Measurements from ENCODE around the gene MCM9. TPM values are rescaled to one million over a fixed set of nuclear protein-coding genes. Genes with fewer than 3 reads are reported as not detected.
"Not testable (repeated sequence)": the region's sequence is repeated elsewhere in the genome, so short reads cannot be mapped to it uniquely, and the experiment has no call there.

Gene MCM9
- total and polyA plus RNA-seq, 12 donors: 1.5 to 7.8 (median 5.2) TPM

DNA sequence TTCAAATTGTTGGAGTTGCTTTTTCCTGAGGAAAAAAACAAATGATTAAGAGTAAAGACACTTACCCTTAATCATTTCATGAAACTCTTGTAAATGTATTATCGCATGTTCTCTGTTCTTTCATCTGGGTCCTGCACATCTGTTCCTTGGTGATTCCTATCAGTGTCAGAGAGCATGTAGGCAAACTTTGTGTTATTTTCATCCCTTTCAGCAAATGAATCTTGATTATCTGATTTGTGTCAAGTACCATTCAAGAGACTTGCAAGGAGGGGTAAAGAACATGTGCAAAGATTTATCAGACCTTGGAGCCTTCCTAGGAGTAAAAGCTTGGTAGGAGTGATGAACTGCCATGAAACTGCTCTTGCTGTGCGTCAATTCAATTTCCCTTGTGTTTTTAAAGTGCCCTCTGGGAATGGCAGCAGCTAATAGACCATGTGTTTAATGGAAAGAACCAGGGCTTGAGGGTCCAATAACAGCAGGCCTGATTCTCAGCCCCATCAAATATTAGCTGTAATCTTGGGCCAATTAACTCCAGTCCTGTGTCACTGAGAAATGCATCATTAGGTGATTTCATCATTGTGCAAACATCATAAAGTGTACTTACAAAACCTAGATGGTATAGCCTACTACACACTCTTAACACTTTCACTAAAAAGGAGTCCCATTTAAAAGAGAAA lies 164.7 kb downstream of the MCM9 start:
- H3K27me3 ChIP-seq: no peaks in the 10 kb centered on the region
- peaks cover 0 to 32% (median 0%) of the 10 kb centered on the region in 9 donors for H3K4me1 ChIP-seq
- H3K9me3 ChIP-seq: no peaks in the 10 kb centered on the region
- intact Hi-C loops (cut with DNase I): loop anchor here in 7 of 10 donors (5.0 to 10.0 kb wide), 6 partner anchors 115 to 488 kb away; partner anchors contain the start of gene CEP85L (in 4 of the 7)
- ATAC-seq: no peak
- DNase-seq: no peak
- no peaks in the 10 kb centered on the region for H3K36me3 ChIP-seq
- H3K4me3 ChIP-seq: no peak overlapping the region
- peak overlapping the region in 1 of 10 donors; percentile 89 for H3K27ac ChIP-seq
- 92 to 96% methylated on average over 2 of the region's 2 CpGs for WGBS, 2 donors
- TF ChIP-seq, protein P1, sequence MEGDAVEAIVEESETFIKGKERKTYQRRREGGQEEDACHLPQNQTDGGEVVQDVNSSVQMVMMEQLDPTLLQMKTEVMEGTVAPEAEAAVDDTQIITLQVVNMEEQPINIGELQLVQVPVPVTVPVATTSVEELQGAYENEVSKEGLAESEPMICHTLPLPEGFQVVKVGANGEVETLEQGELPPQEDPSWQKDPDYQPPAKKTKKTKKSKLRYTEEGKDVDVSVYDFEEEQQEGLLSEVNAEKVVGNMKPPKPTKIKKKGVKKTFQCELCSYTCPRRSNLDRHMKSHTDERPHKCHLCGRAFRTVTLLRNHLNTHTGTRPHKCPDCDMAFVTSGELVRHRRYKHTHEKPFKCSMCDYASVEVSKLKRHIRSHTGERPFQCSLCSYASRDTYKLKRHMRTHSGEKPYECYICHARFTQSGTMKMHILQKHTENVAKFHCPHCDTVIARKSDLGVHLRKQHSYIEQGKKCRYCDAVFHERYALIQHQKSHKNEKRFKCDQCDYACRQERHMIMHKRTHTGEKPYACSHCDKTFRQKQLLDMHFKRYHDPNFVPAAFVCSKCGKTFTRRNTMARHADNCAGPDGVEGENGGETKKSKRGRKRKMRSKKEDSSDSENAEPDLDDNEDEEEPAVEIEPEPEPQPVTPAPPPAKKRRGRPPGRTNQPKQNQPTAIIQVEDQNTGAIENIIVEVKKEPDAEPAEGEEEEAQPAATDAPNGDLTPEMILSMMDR (IDR thresholded peaks at IDR 0.05): no peak

- Histone ChIP-seq H3K36me3 (no peaks in the 10 kb centered on the region), H3K4me1 (peaks cover 0 to 44% (median 0%) of the 10 kb centered on the region in 9 donors), H3K27me3 (no peaks in the 10 kb centered on the region), H3K4me3 (no peak overlapping the region), H3K9me3 (no peaks in the 10 kb centered on the region), H3K27ac (peak overlapping the region in 3 of 10 donors; percentile 22 to 89 (median 48))
- no peak for DNase-seq
- intact Hi-C loops (cut with DNase I): no loop called here
- peak in 3 of 8 donors; percentile 50 to 61 (median 53) for ATAC-seq
- WGBS, 2 donors: 65 to 70% methylated on average over 3 of the region's 3 CpGs
- TF ChIP-seq, protein P1 (IDR thresholded peaks at IDR 0.05): no peak
Observed at GRCh38 chr6:118768904-118769325, 166.0 kb downstream of the MCM9 start.

- intact Hi-C loops (cut with DNase I): no loop called here
- TF ChIP-seq, protein P1 (IDR thresholded peaks at IDR 0.05): no peak
- Histone ChIP-seq H3K27ac (peak overlapping the region in 3 of 10 donors; percentile 22 to 89 (median 48)), H3K4me3 (no peak overlapping the region), H3K36me3 (no peaks in the 10 kb centered on the region), H3K27me3 (no peaks in the 10 kb centered on the region), H3K4me1 (peaks cover 0 to 46% (median 0%) of the 10 kb centered on the region in 9 donors), H3K9me3 (no peaks in the 10 kb centered on the region)
- WGBS, 2 donors: 87 to 89% methylated on average over 3 of the region's 3 CpGs
- no peak for ATAC-seq
- DNase-seq: no peak
Observed at GRCh38 chr6:118768441-118768840, 166.5 kb downstream of the MCM9 start.

- H3K27me3 ChIP-seq; H3K36me3 ChIP-seq; DNase-seq; ATAC-seq; H3K9me3 ChIP-seq; H3K4me3 ChIP-seq; intact Hi-C loops (cut with DNase I): not testable (repeated sequence)
- Histone ChIP-seq H3K27ac (peak overlapping the region in 1 of 10 donors; percentile 56), H3K4me1 (peaks cover 0 to 43% (median 0%) of the 10 kb centered on the region in 9 donors)
- 90 to 92% methylated on average over 2 of the region's 2 CpGs for WGBS, 2 donors
Observed at GRCh38 chr6:118765316-118765715, 169.6 kb downstream of the MCM9 start.

DNA sequence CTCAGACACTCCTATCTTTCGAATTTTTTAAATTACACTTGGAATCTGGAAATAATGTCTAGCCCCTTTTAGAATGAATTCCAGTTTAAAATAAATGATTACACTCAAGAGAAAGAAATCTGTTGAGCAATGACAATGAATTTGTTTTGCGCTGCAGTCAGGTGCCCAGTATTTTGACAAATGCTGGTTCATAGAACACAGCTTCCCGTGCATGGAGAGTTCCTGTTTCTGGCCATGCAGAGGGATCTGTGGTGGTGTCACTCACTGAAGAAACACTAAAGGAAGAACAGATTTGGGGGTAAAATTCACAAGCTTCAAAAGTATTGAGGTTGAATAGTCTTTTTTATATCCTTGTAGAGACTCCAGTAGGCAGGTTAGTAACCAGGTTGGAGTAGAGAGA lies 170.2 kb downstream of the MCM9 start:
- H3K27ac ChIP-seq: peak overlapping the region in 1 of 10 donors; percentile 56
- peaks cover 0 to 39% (median 0%) of the 10 kb centered on the region in 9 donors for H3K4me1 ChIP-seq
- H3K36me3 ChIP-seq: no peaks in the 10 kb centered on the region
- WGBS, 2 donors: 56 to 59% methylated on average over 3 of the region's 3 CpGs
- intact Hi-C loops (cut with DNase I): no loop called here
- no peaks in the 10 kb centered on the region for H3K27me3 ChIP-seq
- no peak overlapping the region for H3K4me3 ChIP-seq
- no peaks in the 10 kb centered on the region for H3K9me3 ChIP-seq
- TF ChIP-seq, protein P1 (IDR thresholded peaks at IDR 0.05): no peak
- no peak for DNase-seq
- peak in 1 of 8 donors; percentile 38 for ATAC-seq

All from heart right ventricle (tissue), 16 donors.